ENCODE results near the gene ZNF746.

DNA sequence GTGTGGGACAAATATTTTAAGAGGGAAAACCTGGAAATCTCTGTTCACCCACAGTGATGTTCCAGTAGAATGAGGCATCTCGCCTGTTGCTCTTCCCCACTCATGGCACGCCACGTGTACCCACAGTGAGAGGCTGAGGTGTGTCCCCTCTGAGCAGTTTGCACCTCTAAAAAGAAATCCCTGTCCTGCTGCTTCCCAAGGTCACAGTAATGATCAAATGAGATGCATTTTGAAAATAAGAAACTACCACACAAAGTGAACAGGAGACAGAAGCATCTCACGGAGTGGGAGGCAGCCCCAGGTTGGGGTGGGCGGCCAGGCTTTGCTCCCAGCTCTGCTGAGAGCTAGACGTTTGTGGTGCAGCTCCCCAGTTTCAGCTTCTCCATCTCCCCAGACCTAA, 24.4 kb downstream of the ZNF746 start:
- TF ChIP-seq, protein P1, sequence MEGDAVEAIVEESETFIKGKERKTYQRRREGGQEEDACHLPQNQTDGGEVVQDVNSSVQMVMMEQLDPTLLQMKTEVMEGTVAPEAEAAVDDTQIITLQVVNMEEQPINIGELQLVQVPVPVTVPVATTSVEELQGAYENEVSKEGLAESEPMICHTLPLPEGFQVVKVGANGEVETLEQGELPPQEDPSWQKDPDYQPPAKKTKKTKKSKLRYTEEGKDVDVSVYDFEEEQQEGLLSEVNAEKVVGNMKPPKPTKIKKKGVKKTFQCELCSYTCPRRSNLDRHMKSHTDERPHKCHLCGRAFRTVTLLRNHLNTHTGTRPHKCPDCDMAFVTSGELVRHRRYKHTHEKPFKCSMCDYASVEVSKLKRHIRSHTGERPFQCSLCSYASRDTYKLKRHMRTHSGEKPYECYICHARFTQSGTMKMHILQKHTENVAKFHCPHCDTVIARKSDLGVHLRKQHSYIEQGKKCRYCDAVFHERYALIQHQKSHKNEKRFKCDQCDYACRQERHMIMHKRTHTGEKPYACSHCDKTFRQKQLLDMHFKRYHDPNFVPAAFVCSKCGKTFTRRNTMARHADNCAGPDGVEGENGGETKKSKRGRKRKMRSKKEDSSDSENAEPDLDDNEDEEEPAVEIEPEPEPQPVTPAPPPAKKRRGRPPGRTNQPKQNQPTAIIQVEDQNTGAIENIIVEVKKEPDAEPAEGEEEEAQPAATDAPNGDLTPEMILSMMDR (conservative IDR thresholded peaks at IDR 0.05; ENCODE audit: low read length) = no peak
- no peak for TF ChIP-seq EZH2phosphoT487 (IDR thresholded peaks at IDR 0.05; ENCODE audit: borderline replicate concordance)

Measured in Loucy (cell line).